ENCODE results near the gene CRADD. TPM values are rescaled to one million over a fixed set of nuclear protein-coding genes. Genes with fewer than 3 reads are reported as not detected.

CRADD gene
- total and polyA plus RNA-seq, 2 experiments from 2014 or later = 18.6 to 21.5 TPM

- Histone ChIP-seq H3K9me2 (ENCODE audit: insufficient read depth) (no peaks in the 10 kb centered on the region), H4K20me1 (ENCODE audit: insufficient read depth) (no peaks in the 10 kb centered on the region), H3K27ac (peak overlapping the region; percentile 83), H3K4me1 (ENCODE audit: insufficient read depth) (peaks cover 31% of the 10 kb centered on the region), H3K36me3 (ENCODE audit: low read depth) (no peaks in the 10 kb centered on the region), H3F3A (ENCODE audit: insufficient read depth) (peaks cover 42% of the 10 kb centered on the region), H3K9me3 (ENCODE audit: low read depth) (no peaks in the 10 kb centered on the region), H3K79me2 (ENCODE audit: insufficient read depth) (no peaks in the 10 kb centered on the region), H3K4me3 (no peak overlapping the region), H3K27me3 (replicated peaks; ENCODE audit: insufficient read depth) (no peaks in the 10 kb centered on the region), H3K9ac (peak overlapping the region; percentile 72), H3K4me2 (ENCODE audit: unreplicated experiment) (peak overlapping the region; percentile 41), H2AFZ (no peak overlapping the region; the same call in 1 of the 2 replicates)
- in situ Hi-C loops (cut with MboI) = no loop called here
- TF ChIP-seq EZH2 (IDR thresholded peaks at IDR 0.05; ENCODE audit: insufficient read depth, poor library complexity, severe bottlenecking) (no peak), EZH2phosphoT487 (IDR thresholded peaks at IDR 0.05; ENCODE audit: insufficient read depth, low read depth) (no peak)
- 15 to 20% methylated on average over 3 of the region's 3 CpGs for WGBS, 2 experiments (ENCODE audit: low coverage in 1 of 2, low lambda C conversion rate in 2 of 2, missing lambda C conversion rate in 2 of 2)
- DNase-seq = peak; percentile 50
Measured at GRCh38 chr12:93813186-93813585, 136.0 kb downstream of the CRADD start.

GRCh38 chr12:93813972-93814821 lies 137.0 kb downstream of the CRADD start:
- no peaks in the 10 kb centered on the region for H3K9me2 ChIP-seq (ENCODE audit: insufficient read depth)
- H3K9me3 ChIP-seq (ENCODE audit: low read depth) = no peaks in the 10 kb centered on the region
- DNase-seq = peak; percentile 91
- H3K27ac ChIP-seq = peak overlapping the region; percentile 83
- 23 to 25% methylated on average over 14 of the region's 14 CpGs for WGBS, 2 experiments (ENCODE audit: low coverage in 1 of 2, low lambda C conversion rate in 2 of 2, missing lambda C conversion rate in 2 of 2)
- no peaks in the 10 kb centered on the region for H3K36me3 ChIP-seq (ENCODE audit: low read depth)
- peak overlapping the region; percentile 41 for H3K4me2 ChIP-seq (ENCODE audit: unreplicated experiment)
- H3K4me1 ChIP-seq (ENCODE audit: insufficient read depth) = peaks cover 41% of the 10 kb centered on the region
- 0 out of 2 replicates have a peak overlapping the region, but pooled peaks have one; percentile 20 for H3K4me3 ChIP-seq
- H3K27me3 ChIP-seq (replicated peaks; ENCODE audit: insufficient read depth) = no peaks in the 10 kb centered on the region
- peaks cover 52% of the 10 kb centered on the region for H3F3A ChIP-seq (ENCODE audit: insufficient read depth)
- peak overlapping the region; percentile 64 for H2AFZ ChIP-seq
- H3K9ac ChIP-seq = peak overlapping the region; percentile 72
- no peaks in the 10 kb centered on the region for H4K20me1 ChIP-seq (ENCODE audit: insufficient read depth)
- H3K79me2 ChIP-seq (ENCODE audit: insufficient read depth) = no peaks in the 10 kb centered on the region
- in situ Hi-C loops (cut with MboI) = no loop called here
- no peak for TF ChIP-seq EZH2 (IDR thresholded peaks at IDR 0.05; ENCODE audit: insufficient read depth, poor library complexity, severe bottlenecking)
- no peak for TF ChIP-seq EZH2phosphoT487 (IDR thresholded peaks at IDR 0.05; ENCODE audit: insufficient read depth, low read depth)

- H3K27me3 ChIP-seq (replicated peaks; ENCODE audit: insufficient read depth) = no peaks in the 10 kb centered on the region
- in situ Hi-C loops (cut with MboI) = no loop called here
- H3K9me3 ChIP-seq (ENCODE audit: low read depth) = no peaks in the 10 kb centered on the region
- no peak overlapping the region for H3K4me3 ChIP-seq
- TF ChIP-seq EZH2phosphoT487 (IDR thresholded peaks at IDR 0.05; ENCODE audit: insufficient read depth, low read depth) (no peak), EZH2 (IDR thresholded peaks at IDR 0.05; ENCODE audit: insufficient read depth, poor library complexity, severe bottlenecking) (no peak)
- DNase-seq = no peak
- no peaks in the 10 kb centered on the region for H3K9me2 ChIP-seq (ENCODE audit: insufficient read depth)
- peaks cover 42% of the 10 kb centered on the region for H3K4me1 ChIP-seq (ENCODE audit: insufficient read depth)
- WGBS, 2 experiments (ENCODE audit: low coverage in 1 of 2, low lambda C conversion rate in 2 of 2, missing lambda C conversion rate in 2 of 2) = 32 to 37% methylated on average over 9 of the region's 9 CpGs
- H3K36me3 ChIP-seq (ENCODE audit: low read depth) = no peaks in the 10 kb centered on the region
- peaks cover 70% of the 10 kb centered on the region for H3F3A ChIP-seq (ENCODE audit: insufficient read depth)
- H3K79me2 ChIP-seq (ENCODE audit: insufficient read depth) = no peaks in the 10 kb centered on the region
- peak overlapping the region; percentile 49 for H3K4me2 ChIP-seq (ENCODE audit: unreplicated experiment)
- H2AFZ ChIP-seq = peak overlapping the region; percentile 40
- peak overlapping the region; percentile 81 for H3K27ac ChIP-seq
- no peaks in the 10 kb centered on the region for H4K20me1 ChIP-seq (ENCODE audit: insufficient read depth)
- peak overlapping the region; percentile 49 for H3K9ac ChIP-seq
Measured at GRCh38 chr12:93818488-93819049, 141.4 kb downstream of the CRADD start.

GRCh38 chr12:93819050-93819491 lies 141.9 kb downstream of the CRADD start:
- H2AFZ ChIP-seq = peak overlapping the region; percentile 40
- in situ Hi-C loops (cut with MboI) = no loop called here
- H3K4me1 ChIP-seq (ENCODE audit: insufficient read depth) = peaks cover 42% of the 10 kb centered on the region
- H3K9me3 ChIP-seq (ENCODE audit: low read depth) = no peaks in the 10 kb centered on the region
- TF ChIP-seq EZH2phosphoT487 (IDR thresholded peaks at IDR 0.05; ENCODE audit: insufficient read depth, low read depth) = no peak
- no peak for TF ChIP-seq EZH2 (IDR thresholded peaks at IDR 0.05; ENCODE audit: insufficient read depth, poor library complexity, severe bottlenecking)
- H3K27me3 ChIP-seq (replicated peaks; ENCODE audit: insufficient read depth) = no peaks in the 10 kb centered on the region
- 4 to 7% methylated on average over 4 of the region's 4 CpGs for WGBS, 2 experiments (ENCODE audit: low coverage in 1 of 2, low lambda C conversion rate in 2 of 2, missing lambda C conversion rate in 2 of 2)
- H3K27ac ChIP-seq = peak overlapping the region; percentile 81
- H3K79me2 ChIP-seq (ENCODE audit: insufficient read depth) = no peaks in the 10 kb centered on the region
- no peak overlapping the region for H3K4me3 ChIP-seq
- H3K4me2 ChIP-seq (ENCODE audit: unreplicated experiment) = peak overlapping the region; percentile 49
- peak overlapping the region; percentile 49 for H3K9ac ChIP-seq
- peaks cover 69% of the 10 kb centered on the region for H3F3A ChIP-seq (ENCODE audit: insufficient read depth)
- no peaks in the 10 kb centered on the region for H4K20me1 ChIP-seq (ENCODE audit: insufficient read depth)
- no peaks in the 10 kb centered on the region for H3K9me2 ChIP-seq (ENCODE audit: insufficient read depth)
- H3K36me3 ChIP-seq (ENCODE audit: low read depth) = no peaks in the 10 kb centered on the region
- peak; percentile 95 for DNase-seq

Measured in GM23248 (cell line).